Endothelial cell of hepatic sinusoid (primary cell): Measurements from ENCODE around the gene HSFX1.

Experiments used
- in situ Hi-C: cut with HindIII; loops from 2 replicates; pipeline ENCODE4 v1.10.0; 2017; ENCODE audit warnings: low sequenced_read_pairs

Gene HSFX1

GRCh38 chrX:149804102-149804501 is 30.2 kb downstream of the HSFX1 start:
- in situ Hi-C loops, result no loop called here

- in situ Hi-C loops, result no loop called here
Measured at GRCh38 chrX:149807747-149808458, 34.0 kb downstream of the HSFX1 start.

GRCh38 chrX:149818652-149819051 is 44.8 kb downstream of the HSFX1 start:
- in situ Hi-C loops, result no loop called here

GRCh38 chrX:149819371-149819770 is 45.5 kb downstream of the HSFX1 start:
- in situ Hi-C loops, result no loop called here

GRCh38 chrX:149825424-149825823 is 51.6 kb downstream of the HSFX1 start:
- in situ Hi-C loops, result no loop called here
